ENCODE data around the gene EML6. TPM values are rescaled to one million over a fixed set of nuclear protein-coding genes. Genes with fewer than 3 reads are reported as not detected.

Gene EML6
- total RNA-seq, 4 donors from 2014 or later: 1.2 to 4.4 (median 3.1) TPM

- Histone ChIP-seq H3K27me3 (no peaks in the 10 kb centered on the region), H3K4me3 (no peak overlapping the region), H3K36me3 (no peaks in the 10 kb centered on the region), H3K27ac (no peak overlapping the region), H3K9me3 (peaks cover 0 to 6% (median 0%) of the 10 kb centered on the region in 3 donors), H3K4me1 (no peaks in the 10 kb centered on the region)
- 79 to 80% methylated on average over 3 of the region's 3 CpGs for WGBS, 2 donors
- intact Hi-C loops (cut with DNase I): no loop called here
- TF ChIP-seq, protein P1, sequence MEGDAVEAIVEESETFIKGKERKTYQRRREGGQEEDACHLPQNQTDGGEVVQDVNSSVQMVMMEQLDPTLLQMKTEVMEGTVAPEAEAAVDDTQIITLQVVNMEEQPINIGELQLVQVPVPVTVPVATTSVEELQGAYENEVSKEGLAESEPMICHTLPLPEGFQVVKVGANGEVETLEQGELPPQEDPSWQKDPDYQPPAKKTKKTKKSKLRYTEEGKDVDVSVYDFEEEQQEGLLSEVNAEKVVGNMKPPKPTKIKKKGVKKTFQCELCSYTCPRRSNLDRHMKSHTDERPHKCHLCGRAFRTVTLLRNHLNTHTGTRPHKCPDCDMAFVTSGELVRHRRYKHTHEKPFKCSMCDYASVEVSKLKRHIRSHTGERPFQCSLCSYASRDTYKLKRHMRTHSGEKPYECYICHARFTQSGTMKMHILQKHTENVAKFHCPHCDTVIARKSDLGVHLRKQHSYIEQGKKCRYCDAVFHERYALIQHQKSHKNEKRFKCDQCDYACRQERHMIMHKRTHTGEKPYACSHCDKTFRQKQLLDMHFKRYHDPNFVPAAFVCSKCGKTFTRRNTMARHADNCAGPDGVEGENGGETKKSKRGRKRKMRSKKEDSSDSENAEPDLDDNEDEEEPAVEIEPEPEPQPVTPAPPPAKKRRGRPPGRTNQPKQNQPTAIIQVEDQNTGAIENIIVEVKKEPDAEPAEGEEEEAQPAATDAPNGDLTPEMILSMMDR (IDR thresholded peaks at IDR 0.05): no peak
- TF ChIP-seq POLR2A (IDR thresholded peaks at IDR 0.05): no peak
- DNase-seq: no peak
These were observed 171.0 kb downstream of the EML6 start for GRCh38 chr2:54894467-54894866.

- TF ChIP-seq, protein P1 (IDR thresholded peaks at IDR 0.05): no peak
- TF ChIP-seq POLR2A (IDR thresholded peaks at IDR 0.05): no peak
- intact Hi-C loops (cut with DNase I): loop anchor here (5.0 kb wide), 1 partner anchor 282 kb away; no protein-coding TSS in a partner anchor
- H3K4me3 ChIP-seq: no peak overlapping the region
- H3K27ac ChIP-seq: no peak overlapping the region
- peaks cover 0 to 6% (median 0%) of the 10 kb centered on the region in 3 donors for H3K9me3 ChIP-seq
- 78 to 82% methylated on average over 1 of the region's 1 CpG for WGBS, 2 donors
- peaks cover 0 to 7% (median 0%) of the 10 kb centered on the region in 3 donors for H3K4me1 ChIP-seq
- no peaks in the 10 kb centered on the region for H3K27me3 ChIP-seq
- DNase-seq: no peak
- H3K36me3 ChIP-seq: no peaks in the 10 kb centered on the region
These were observed 172.3 kb downstream of the EML6 start for GRCh38 chr2:54895730-54896129.

DNA sequence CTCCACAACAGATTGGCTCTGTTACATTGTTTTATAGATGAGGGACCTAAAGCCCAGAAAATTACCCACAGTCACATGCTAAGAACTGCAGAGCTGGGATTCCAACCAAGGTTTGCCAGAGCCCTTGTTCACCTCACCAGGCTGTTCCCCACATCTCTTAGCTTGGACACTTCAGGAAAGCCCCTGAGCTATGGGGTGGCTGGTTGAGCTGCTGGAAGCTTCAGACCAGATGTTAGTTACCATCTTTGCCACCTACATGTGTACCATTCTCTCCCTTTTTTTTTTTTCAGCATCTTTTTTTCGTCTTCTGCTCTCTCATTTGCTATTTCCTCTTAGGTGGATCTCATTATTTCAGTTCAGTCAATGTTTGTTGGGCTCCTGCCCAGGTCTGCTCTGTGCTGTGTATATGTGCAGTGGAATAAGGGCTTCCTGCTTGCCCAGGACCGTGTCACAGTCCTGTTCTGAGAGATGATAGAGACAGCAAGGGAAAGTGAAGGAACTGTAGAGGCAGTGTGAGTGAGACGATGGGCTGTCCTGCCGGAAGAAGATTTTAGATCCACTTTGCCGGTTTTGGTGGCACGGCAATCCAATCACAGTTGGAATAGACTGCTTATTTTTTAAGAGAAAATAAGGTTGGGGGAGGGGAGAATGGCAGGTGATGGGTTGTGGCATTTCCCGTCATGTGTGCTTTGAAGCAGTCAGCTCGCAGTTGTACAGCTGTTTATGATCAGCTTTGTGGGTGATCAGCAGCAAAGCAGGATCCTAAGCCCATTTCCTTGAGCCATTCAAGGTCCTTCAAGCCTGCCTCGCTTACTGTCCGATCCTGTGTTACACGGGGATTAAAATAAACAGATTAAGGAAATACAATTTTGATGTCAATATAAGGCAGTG is 174.2 kb downstream of the EML6 start:
- TF ChIP-seq, protein P1 (IDR thresholded peaks at IDR 0.05): no peak
- TF ChIP-seq POLR2A (IDR thresholded peaks at IDR 0.05): no peak
- no peaks in the 10 kb centered on the region for H3K27me3 ChIP-seq
- H3K9me3 ChIP-seq: peaks cover 0 to 6% (median 0%) of the 10 kb centered on the region in 3 donors
- H3K27ac ChIP-seq: no peak overlapping the region
- intact Hi-C loops (cut with DNase I): loop anchor here (5.0 kb wide), 1 partner anchor 280 kb away; no protein-coding TSS in a partner anchor
- no peak for DNase-seq
- peaks cover 0 to 17% (median 0%) of the 10 kb centered on the region in 3 donors for H3K4me1 ChIP-seq
- no peak overlapping the region for H3K4me3 ChIP-seq
- no peaks in the 10 kb centered on the region for H3K36me3 ChIP-seq
- WGBS, 2 donors: 68% methylated on average over 11 of the region's 11 CpGs

DNA sequence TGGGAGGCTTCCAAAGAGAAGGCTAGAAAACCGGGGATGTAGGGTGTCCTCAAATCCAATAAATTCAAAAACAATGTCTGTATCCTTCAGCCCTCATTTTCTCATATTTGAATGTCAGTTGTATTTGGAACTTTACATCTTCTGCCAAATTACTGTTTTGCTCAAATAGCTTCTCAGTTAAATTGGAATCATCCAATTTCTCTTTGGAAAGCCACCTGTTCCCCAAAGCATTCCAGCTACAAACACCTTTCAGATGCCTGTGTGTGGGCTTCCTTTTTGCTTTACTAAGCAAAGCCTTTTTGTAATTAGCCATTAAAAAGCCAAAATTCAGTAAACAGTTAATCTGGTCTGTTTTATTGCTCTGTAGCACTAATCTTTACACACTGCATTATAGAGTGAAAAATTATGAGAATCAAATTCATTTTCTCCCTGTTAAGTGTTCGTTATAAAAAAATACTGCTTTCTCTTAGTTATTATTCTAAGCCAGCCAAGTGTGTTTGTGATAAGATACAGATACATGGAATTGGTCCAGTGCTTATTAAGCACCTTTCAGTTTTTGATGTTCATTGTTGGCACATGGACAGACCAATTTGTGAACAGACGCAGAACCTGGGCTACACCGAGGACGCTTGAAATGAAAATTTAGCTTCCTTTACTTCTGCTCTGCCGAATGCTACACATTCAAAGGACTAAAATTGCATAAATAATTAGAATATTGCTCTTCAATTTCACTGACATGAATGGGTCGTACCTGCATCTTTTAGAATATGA is 175.2 kb downstream of the EML6 start:
- 82 to 83% methylated on average over 7 of the region's 7 CpGs for WGBS, 2 donors
- H3K27ac ChIP-seq: no peak overlapping the region
- peaks cover 0 to 22% (median under 1%) of the 10 kb centered on the region in 3 donors for H3K4me1 ChIP-seq
- no peaks in the 10 kb centered on the region for H3K36me3 ChIP-seq
- DNase-seq: no peak
- H3K4me3 ChIP-seq: no peak overlapping the region
- intact Hi-C loops (cut with DNase I): loop anchor here (5.0 kb wide), 1 partner anchor 279 kb away; no protein-coding TSS in a partner anchor
- peaks cover 0 to 6% (median 0%) of the 10 kb centered on the region in 3 donors for H3K9me3 ChIP-seq
- no peaks in the 10 kb centered on the region for H3K27me3 ChIP-seq
- TF ChIP-seq, protein P1 (IDR thresholded peaks at IDR 0.05): no peak
- TF ChIP-seq POLR2A (IDR thresholded peaks at IDR 0.05): no peak
